Loucy (cell line): ENCODE measurements around the gene TMEM167B.

Source experiments
- EZH2phosphoT487 ChIP-seq: fragments of 200-600 bp; IDR thresholded peaks from 2 replicates; pipeline ENCODE4 v1.6.1; 2018; ENCODE audit warnings: antibody characterized with exemption, mild to moderate bottlenecking, moderate library complexity, borderline replicate concordance
- TF ChIP-seq, protein P1 (sequence below): fragments of 200-600 bp; sonication (generic); conservative IDR thresholded peaks from 2 replicates; pipeline ENCODE4 v1.5.1; 2014; ENCODE audit warnings: mild to moderate bottlenecking, antibody characterized with exemption, low read length

GRCh38 chr1:109089242-109090015 lies 1.1 kb upstream of the TMEM167B start:
- TF ChIP-seq, protein P1, sequence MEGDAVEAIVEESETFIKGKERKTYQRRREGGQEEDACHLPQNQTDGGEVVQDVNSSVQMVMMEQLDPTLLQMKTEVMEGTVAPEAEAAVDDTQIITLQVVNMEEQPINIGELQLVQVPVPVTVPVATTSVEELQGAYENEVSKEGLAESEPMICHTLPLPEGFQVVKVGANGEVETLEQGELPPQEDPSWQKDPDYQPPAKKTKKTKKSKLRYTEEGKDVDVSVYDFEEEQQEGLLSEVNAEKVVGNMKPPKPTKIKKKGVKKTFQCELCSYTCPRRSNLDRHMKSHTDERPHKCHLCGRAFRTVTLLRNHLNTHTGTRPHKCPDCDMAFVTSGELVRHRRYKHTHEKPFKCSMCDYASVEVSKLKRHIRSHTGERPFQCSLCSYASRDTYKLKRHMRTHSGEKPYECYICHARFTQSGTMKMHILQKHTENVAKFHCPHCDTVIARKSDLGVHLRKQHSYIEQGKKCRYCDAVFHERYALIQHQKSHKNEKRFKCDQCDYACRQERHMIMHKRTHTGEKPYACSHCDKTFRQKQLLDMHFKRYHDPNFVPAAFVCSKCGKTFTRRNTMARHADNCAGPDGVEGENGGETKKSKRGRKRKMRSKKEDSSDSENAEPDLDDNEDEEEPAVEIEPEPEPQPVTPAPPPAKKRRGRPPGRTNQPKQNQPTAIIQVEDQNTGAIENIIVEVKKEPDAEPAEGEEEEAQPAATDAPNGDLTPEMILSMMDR, result peak; percentile 89
- no peak for TF ChIP-seq EZH2phosphoT487
